ENCODE data around the gene TRAK2.

Gene TRAK2

DNA sequence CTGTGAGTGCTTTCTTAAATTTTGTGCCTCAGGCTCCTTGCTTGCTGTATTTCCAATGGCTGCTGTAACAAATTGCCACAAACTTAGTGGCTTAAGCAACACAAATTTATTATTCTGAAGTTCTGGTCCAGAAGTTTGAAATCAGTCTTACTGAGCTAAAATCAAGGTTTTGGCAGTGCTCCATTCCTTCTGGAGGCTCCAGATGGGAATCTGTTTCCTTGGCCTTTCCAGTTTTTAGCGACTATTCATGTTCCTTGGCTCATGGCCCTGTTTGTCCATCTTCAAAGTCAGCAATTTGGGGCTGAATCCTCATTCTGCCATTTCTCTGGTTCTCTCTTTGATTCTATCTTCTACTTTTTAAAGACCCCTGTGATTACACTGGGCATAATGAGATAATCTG lies 32.1 kb upstream of the TRAK2 start:
- in situ Hi-C loops (cut with HindIII; ENCODE audit: low pct_ligation_motif_present, low sequenced_read_pairs) = no loop called here
- Histone ChIP-seq H3K4me3 (ENCODE audit: low read depth, low read length) (no peak overlapping the region), H3K27ac (no peak overlapping the region), H3K36me3 (replicated peaks) (peaks cover 2% of the 10 kb centered on the region), H3K27me3 (replicated peaks) (no peaks in the 10 kb centered on the region)
- TF ChIP-seq, protein P1, sequence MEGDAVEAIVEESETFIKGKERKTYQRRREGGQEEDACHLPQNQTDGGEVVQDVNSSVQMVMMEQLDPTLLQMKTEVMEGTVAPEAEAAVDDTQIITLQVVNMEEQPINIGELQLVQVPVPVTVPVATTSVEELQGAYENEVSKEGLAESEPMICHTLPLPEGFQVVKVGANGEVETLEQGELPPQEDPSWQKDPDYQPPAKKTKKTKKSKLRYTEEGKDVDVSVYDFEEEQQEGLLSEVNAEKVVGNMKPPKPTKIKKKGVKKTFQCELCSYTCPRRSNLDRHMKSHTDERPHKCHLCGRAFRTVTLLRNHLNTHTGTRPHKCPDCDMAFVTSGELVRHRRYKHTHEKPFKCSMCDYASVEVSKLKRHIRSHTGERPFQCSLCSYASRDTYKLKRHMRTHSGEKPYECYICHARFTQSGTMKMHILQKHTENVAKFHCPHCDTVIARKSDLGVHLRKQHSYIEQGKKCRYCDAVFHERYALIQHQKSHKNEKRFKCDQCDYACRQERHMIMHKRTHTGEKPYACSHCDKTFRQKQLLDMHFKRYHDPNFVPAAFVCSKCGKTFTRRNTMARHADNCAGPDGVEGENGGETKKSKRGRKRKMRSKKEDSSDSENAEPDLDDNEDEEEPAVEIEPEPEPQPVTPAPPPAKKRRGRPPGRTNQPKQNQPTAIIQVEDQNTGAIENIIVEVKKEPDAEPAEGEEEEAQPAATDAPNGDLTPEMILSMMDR (IDR thresholded peaks at IDR 0.05; ENCODE audit: low read depth, low read length, missing control alignments) = no peak
- no peak for DNase-seq

DNA sequence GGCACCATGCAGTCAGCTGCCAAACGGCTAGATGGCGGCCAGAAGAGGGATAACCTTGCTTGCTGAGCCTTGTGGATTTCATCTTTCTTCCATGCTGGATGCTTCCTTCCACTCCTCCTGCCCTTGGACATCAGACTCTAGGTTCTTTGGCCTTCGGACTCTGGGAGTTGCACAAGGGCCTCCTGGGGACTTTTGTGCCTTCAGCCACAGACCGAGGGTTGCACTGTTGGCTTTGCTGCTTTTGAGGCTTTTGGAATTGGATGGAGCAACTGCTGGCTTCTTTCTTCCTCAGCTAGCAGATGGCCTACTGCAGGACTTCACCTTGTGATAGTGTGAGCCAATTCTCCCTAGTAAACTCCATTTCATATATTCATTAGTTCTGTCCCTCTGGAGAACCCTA lies 31.3 kb upstream of the TRAK2 start:
- Histone ChIP-seq H3K4me3 (ENCODE audit: low read depth, low read length) (no peak overlapping the region), H3K27ac (no peak overlapping the region), H3K36me3 (replicated peaks) (peaks cover 2% of the 10 kb centered on the region), H3K27me3 (replicated peaks) (no peaks in the 10 kb centered on the region)
- in situ Hi-C loops (cut with HindIII; ENCODE audit: low pct_ligation_motif_present, low sequenced_read_pairs) = no loop called here
- DNase-seq = no peak
- TF ChIP-seq, protein P1 (IDR thresholded peaks at IDR 0.05; ENCODE audit: low read depth, low read length, missing control alignments) = no peak

DNA sequence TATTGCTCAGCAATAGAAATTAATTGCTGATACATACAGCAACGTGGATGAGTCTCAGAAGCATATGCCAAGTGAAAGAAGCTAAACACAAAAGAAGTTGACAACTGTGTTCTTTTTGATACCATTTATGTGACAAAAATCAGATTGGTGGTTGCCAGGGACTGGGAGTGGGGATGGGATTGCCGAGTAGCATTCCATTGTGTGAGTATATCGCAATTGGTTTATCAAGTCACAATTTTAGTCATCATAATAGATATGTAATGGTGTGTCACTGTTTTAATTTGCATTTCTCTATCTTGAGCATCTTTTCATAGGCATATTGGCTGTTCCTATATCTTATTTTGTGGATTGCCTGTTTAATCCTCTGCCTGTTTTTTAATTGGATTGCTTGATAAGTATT lies 21.2 kb upstream of the TRAK2 start:
- H3K27ac ChIP-seq = peak overlapping the region; percentile 59
- no peaks in the 10 kb centered on the region for H3K27me3 ChIP-seq (replicated peaks)
- in situ Hi-C loops (cut with HindIII; ENCODE audit: low pct_ligation_motif_present, low sequenced_read_pairs) = no loop called here
- peak; percentile 27 for DNase-seq
- TF ChIP-seq, protein P1 (IDR thresholded peaks at IDR 0.05; ENCODE audit: low read depth, low read length, missing control alignments) = no peak
- no peak overlapping the region for H3K4me3 ChIP-seq (ENCODE audit: low read depth, low read length)
- H3K36me3 ChIP-seq (replicated peaks) = peaks cover 13% of the 10 kb centered on the region

DNA sequence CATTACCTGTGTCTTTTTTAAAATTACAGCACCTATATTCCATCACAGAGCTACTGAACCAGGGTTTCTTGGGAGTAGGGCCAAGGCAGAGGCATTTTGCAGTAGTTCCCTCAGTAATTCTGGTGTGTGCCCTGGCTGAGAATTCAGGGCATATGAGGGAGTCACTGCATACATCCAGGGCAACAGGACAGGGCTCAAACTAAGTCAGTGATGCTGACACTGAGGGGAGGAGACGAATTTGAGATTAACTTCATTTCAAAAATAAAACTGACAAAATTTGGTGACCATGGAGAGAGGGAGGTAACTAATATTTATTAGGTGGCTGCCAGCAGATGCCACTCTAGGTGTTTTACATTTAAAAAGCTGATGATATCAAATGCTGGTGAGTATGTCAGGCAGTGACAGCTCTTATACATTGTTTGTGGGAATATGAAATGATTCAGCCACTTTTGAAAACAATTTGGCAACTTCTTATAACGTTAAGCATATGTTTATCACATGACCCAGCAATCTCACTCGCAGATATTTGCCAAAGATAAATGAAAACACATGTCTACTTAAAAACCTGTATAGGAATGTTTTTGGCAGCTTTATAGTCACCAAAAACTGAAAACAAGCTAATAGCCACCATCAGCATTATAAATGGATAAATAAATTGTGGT lies 20.6 kb upstream of the TRAK2 start:
- in situ Hi-C loops (cut with HindIII; ENCODE audit: low pct_ligation_motif_present, low sequenced_read_pairs) = no loop called here
- no peak overlapping the region for H3K4me3 ChIP-seq (ENCODE audit: low read depth, low read length)
- peaks cover 13% of the 10 kb centered on the region for H3K36me3 ChIP-seq (replicated peaks)
- no peaks in the 10 kb centered on the region for H3K27me3 ChIP-seq (replicated peaks)
- TF ChIP-seq, protein P1 (IDR thresholded peaks at IDR 0.05; ENCODE audit: low read depth, low read length, missing control alignments) = no peak
- H3K27ac ChIP-seq = peak overlapping the region; percentile 59
- peak; percentile 4 for DNase-seq

DNA sequence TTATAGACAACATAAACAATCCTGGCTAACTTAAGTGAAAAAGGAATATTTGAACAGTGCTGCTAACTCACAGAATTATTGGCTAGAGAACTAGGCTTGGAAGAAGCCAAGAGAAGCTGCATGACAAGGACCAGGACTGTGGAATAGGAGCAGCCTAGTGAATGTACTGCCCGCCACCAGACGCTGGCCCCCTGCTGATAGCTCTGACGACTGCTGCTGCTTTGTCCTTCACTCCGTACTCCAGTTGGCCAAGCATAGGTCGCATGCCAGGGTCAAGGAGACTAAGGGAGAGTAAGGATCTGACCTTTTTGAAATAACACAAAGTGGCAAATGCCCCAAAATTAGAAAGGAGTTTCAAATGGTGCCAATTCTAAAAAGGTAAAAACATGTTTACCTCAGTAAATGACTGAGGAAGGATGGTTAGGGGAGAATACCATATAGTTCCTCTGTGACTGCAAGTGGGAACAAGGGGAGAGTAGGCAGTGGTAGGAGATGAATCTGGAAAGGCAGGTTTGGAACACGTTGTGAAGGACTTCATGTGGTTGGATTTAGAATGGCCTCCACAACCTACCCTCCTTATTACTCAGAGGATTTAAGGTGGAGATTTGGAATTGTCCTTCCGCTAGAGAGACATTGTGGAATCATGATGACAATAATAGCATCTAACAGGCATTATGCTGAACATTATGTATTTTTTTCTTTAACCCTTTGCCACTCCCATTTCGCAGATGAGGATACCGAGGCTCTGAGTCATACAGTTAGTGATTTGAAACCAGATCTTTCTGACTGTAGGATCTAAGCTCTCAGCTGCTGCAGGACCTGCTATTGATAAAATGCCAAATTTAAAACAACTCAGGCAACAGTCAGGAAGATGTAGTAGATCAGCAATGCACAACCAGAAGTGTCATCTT lies 19.8 kb upstream of the TRAK2 start:
- Histone ChIP-seq H3K36me3 (replicated peaks) (peaks cover 13% of the 10 kb centered on the region), H3K27ac (peak overlapping the region; percentile 59), H3K27me3 (replicated peaks) (no peaks in the 10 kb centered on the region), H3K4me3 (ENCODE audit: low read depth, low read length) (no peak overlapping the region)
- peak; percentile 58 for DNase-seq
- TF ChIP-seq, protein P1 (IDR thresholded peaks at IDR 0.05; ENCODE audit: low read depth, low read length, missing control alignments) = peak; percentile 19
- in situ Hi-C loops (cut with HindIII; ENCODE audit: low pct_ligation_motif_present, low sequenced_read_pairs) = no loop called here

Measured in brain microvascular endothelial cell (primary cell).